ENCODE measurements around the gene ETNK1.

Gene ETNK1

DNA sequence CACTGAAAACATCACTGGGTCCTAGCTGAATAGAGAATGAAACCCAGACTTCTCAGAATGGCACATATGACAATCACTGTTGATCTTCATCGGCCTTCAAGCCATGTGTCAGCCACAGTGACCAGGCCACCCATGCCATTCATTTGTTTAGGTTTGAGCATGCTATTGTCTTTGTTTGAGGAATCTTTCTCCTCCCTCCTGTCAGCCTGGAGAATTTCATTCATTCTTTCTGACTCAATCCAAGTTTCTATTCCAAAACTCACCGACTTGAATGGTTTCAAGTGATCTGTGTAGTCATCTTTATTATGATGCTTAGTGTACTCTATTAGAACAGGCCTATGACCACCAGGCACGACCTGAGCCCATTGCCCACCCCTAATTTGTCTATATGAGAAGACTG, 106.3 kb downstream of the ETNK1 start:
- DNase-seq (ENCODE audit: low read depth in 3 of 3, low spot score in 1 of 3), result no peak

DNA sequence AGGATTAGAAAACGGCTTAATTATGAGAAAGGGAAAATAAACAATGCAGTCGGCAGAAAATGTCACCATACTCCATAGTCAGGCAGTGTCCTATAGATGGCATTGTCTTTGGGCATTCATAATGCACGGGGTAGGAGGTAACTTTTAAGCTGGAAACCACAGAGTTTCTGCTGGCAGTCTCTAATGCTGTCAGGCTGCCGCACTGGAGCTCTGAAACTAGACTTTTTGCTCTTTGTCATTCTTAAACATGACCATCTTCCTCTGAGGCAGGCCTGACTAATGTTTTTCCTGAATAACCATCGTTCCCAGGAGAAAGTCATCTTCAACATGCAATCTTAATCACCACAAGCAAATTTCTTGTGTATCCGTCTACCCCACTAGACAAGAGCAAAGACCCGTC, 108.8 kb downstream of the ETNK1 start:
- DNase-seq (ENCODE audit: low read depth in 3 of 3, low spot score in 1 of 3), result no peak

DNA sequence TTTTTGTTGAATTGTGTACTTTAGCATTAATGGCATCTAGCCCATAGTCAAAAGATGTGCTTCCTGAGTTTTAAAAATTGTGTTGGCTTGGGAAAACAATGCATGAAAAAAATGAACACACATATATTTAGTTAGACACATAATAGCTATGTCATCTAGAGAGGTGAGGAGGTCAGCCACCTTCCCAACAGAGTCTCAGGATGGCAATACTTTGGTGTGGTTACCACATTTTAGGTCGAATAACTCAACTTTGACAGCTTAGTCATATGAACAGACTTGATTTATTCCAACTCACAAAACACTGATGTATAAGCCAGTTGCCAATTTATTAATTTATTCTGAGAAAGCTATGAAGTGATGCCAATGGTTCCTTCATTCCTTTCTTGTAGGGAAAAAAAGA, 114.0 kb downstream of the ETNK1 start:
- no peak for DNase-seq (ENCODE audit: low read depth in 3 of 3, low spot score in 1 of 3)

Data from stimulated activated CD4-positive, alpha-beta T cell treated with anti-CD3 and anti-CD28 coated beads, TNF-alpha, amount 100 ng/mL, for 1 hour (primary cell).